Mucosa of descending colon (tissue), 3 donors: ENCODE data around the gene L1CAM. TPM values are rescaled to one million over a fixed set of nuclear protein-coding genes. Genes with fewer than 3 reads are reported as not detected.

Source experiments
- ATAC-seq: fragments of 200-7000 bp; cut with Tn5 transposase; one replicate; pipeline ENCODE4 v1.9.1; 2020; ENCODE audit warnings: mild to moderate bottlenecking, moderate library complexity
- DNase-seq, 3 donors: peaks; one replicate each; pipeline ENCODE4 v3.0.0-alpha.2; 2020
- H3K36me3 ChIP-seq: fragments of 200-600 bp; one replicate; pipeline ENCODE4 v1.8.0; 2021; ENCODE audit warnings: low read depth, mild to moderate bottlenecking
- H3K4me1 ChIP-seq: fragments of 200-600 bp; one replicate; pipeline ENCODE4 v1.8.0; 2021; ENCODE audit warnings: low read depth, mild to moderate bottlenecking
- H3K4me3 ChIP-seq: fragments of 200-600 bp; one replicate; pipeline ENCODE4 v1.8.0; 2021; ENCODE audit warnings: mild to moderate bottlenecking
- H3K9me3 ChIP-seq: fragments of 200-600 bp; one replicate; pipeline ENCODE4 v1.8.0; 2021; ENCODE audit warnings: mild to moderate bottlenecking
- CTCF ChIP-seq: fragments of 200-600 bp; IDR thresholded peaks from one replicate; pipeline ENCODE4 v1.8.0; 2022; ENCODE audit warnings: antibody characterized with exemption, mild to moderate bottlenecking
- intact Hi-C, 2 donors: fragments of 100-400 bp; cut with DNase I in 1 of 2; cut with micrococcal nuclease in 1 of 2; formaldehyde crosslinking; loops; one replicate each; pipeline versions ENCODE4 v1.11.0 to v1.11.1; 2022; cut with DNase I, micrococcal nuclease
- total RNA-seq, 3 donors: library from RNA; stranded (reverse); fragmentation: NEBNext Ultra II Directional in 2 of 3; extraction: Animal tissue kit (Norgen Biotek cat#: 25700) in 2 of 3; gene quantifications; one replicate each; pipeline versions ENCODE4 v1.2.1 to v1.2.4, GENCODE V29; 2021 to 2023
- donor health status: DM: no; HTN: no; CAD: no; lungs with moderate emphysema.
- donor health status: DM: no; HTN: no; CAD: no.
- donor health status: DM: no; HTN: yes; CAD: no.

The L1CAM gene
- total RNA-seq, 3 donors from 2014 or later, result 3.0 to 66.9 (median 7.0) TPM

DNA sequence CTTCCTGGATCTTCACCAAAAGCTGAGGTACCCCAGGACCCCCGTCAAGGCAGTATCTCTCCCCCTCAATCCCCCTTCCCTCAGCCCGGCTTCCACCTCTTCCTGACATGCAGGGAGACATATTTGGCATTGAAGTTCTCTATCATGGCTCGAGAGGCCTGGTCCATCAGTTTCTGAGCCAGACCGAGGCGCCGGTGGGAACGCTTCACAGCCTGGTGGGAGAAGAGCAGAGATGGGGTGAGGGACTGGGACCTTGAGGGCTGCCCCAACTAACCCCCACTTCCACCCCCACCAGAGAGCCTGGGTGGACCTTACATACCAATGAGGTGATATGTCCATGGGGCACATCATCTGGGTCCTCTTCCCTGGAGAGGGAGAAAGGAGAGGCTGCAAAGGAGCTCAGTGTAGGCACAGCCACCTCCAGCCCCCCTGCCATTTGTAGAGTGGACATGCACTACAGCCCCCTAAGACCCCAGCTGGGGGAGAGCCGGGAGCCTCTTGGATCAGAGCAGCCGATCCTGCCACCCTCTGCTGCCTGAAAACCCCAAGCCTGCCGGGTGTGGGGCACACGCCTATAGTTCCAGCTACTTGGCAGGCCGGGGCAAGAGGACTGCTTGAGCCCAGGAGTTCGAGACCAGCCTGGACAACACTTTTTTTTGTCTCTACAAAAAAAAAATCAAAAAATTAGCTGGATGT is 46.4 kb upstream of the L1CAM start:
- TF ChIP-seq CTCF, result no peak
- H3K36me3 ChIP-seq, result no peaks in the 10 kb centered on the region
- peaks cover 10% of the 10 kb centered on the region for H3K4me1 ChIP-seq
- DNase-seq (no peak), ATAC-seq (no peak)
- no peak overlapping the region for H3K4me3 ChIP-seq
- intact Hi-C loops, result no loop called here
- H3K9me3 ChIP-seq, result no peaks in the 10 kb centered on the region

DNA sequence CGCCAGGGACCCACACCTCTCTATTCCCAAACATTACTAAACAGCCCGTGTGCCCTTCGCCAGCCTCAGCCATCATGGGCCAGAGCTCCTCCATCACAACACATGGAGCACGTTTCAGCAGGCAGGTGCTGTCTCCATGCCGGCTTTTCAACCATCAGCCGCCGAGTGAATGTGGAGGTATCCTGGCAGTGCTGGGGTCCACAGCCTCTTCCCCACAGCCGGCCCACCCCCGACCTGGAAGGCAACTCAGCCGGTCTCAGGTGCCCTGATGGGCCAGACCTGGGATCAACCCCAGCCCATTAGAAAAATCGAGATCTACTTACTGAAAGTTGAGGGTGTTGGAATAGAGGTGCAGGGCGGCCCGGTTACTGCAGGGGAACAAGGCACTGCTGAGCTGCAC is 45.8 kb upstream of the L1CAM start:
- intact Hi-C loops, result no loop called here
- Histone ChIP-seq H3K36me3 (no peaks in the 10 kb centered on the region), H3K9me3 (no peaks in the 10 kb centered on the region), H3K4me3 (no peak overlapping the region), H3K4me1 (peaks cover 10% of the 10 kb centered on the region)
- ATAC-seq, result no peak
- no peak for TF ChIP-seq CTCF
- no peak for DNase-seq

GRCh38 chrX:153931151-153931550 is 45.2 kb upstream of the L1CAM start:
- intact Hi-C loops, result no loop called here
- peaks cover 10% of the 10 kb centered on the region for H3K4me1 ChIP-seq
- DNase-seq, result no peak
- H3K36me3 ChIP-seq, result no peaks in the 10 kb centered on the region
- TF ChIP-seq CTCF, result no peak
- no peak for ATAC-seq
- no peaks in the 10 kb centered on the region for H3K9me3 ChIP-seq
- no peak overlapping the region for H3K4me3 ChIP-seq

DNA sequence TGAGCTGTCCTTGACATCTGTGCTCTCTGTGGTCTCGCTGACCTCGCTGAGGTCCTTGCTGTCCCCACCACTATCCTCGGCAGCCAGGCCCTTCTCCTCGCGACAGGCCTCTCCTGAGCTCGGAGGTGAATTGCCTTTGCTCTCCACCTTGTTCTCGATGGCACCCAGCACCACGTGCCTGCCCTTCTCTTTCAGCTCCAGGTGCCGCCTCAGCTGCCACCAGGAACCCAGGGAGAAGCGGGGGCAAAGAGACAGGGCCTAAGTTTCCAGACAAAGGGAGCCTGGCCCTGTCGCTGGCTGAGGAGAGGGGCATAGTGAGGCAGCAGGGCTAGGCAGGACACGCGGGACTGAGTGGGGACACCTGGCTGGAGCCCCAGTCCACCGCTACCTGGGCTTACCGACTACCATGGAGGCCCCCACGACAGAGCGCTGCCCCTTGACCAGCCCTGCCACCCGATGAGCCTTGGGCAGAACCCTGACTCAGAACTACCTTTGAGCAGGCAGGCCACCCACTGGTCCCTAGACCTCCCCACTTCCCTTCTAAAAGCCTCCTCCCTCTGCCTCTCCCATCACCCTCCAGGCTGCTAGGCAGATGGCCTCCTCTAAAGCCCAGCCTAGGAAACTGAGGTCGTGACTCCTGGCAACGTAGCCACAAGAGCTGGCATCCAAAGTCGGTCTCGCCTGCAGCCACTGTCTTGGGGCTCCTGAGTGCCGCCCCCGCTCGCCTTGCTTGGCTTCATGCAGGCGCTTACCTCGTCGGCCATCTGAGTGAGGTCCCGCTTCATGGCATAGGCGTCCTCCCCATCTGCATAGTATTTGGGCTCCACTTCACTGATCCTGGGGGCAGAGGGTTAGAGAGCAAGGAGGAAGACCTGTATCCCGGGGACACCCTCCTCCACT is 44.3 kb upstream of the L1CAM start:
- DNase-seq (peak in 1 of 3 donors; percentile 51), ATAC-seq (no peak)
- Histone ChIP-seq H3K4me3 (no peak overlapping the region), H3K9me3 (no peaks in the 10 kb centered on the region), H3K4me1 (peaks cover 10% of the 10 kb centered on the region), H3K36me3 (no peaks in the 10 kb centered on the region)
- TF ChIP-seq CTCF, result no peak
- intact Hi-C loops, result no loop called here

DNA sequence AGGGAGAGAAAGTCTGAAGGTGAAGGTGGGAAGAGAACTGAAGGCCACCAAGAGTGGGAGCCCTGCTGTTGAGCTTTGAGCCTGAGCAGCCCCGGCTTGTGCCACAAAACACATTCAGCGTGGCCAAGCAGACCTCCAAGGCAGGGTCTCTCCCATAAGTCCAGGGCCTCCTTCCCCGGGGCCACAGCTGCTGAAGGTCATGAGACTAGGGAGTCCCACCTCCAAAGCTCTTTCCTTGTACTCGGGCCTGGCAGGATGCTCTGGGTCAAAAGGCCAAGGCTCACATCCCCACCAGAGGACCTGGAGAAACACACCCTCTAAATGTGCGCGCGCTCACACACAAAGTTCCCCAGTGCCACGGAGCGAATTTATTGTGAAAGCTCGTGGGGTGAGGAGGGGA is 43.6 kb upstream of the L1CAM start:
- intact Hi-C loops, result no loop called here
- ATAC-seq, result no peak

More for the DNA sequence above, 43.6 kb upstream of the L1CAM start:
- Histone ChIP-seq H3K4me3 (no peak overlapping the region), H3K9me3 (no peaks in the 10 kb centered on the region), H3K36me3 (no peaks in the 10 kb centered on the region), H3K4me1 (peaks cover 10% of the 10 kb centered on the region)
- no peak for TF ChIP-seq CTCF
- DNase-seq, result no peak
